ENCODE data around the gene ASTN2. TPM values are rescaled to one million over a fixed set of nuclear protein-coding genes. Genes with fewer than 3 reads are reported as not detected.
A peak's percentile ranks its signal among the peaks of the same experiment; 100 is the strongest.

ASTN2 gene
- total and polyA plus RNA-seq, 2 experiments from 2014 or later = 7.0 to 24.6 TPM

DNA sequence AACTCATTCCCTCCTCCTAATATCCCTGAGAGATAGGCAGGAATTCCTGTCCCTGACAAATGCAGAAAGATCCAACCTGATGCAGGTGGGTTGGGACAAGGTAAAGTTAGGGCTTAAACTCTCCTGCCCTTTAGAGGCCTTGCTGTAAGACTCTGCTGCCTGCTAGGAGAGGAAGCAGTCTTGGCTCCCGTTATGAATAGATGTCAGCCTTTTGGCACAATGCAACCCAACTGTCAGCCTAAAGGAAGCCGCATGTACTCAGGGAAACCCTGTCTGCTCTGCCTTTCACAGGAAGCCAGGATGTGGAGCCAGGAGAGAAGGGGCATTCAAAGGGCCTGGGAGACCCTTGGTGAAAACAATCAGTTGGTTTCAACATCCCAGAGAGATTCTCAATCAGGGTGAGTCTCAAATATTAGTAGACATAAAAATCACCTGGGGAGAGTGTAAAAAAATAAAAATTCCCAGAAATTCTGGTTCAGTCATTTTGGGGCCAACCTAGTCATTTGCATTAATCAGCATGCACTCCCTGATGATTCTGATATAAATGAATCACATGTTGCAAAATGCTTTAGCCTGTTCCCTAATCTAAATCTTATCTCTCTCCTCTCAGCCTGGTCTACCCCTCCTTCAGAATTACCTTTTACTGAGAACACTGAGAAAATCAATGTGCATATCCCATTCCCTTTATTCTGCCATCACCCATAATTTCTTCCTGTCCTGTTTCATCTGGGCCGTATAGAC lies 864.0 kb downstream of the ASTN2 start:
- H3K36me3 Mint-ChIP-seq (ENCODE audit: low read depth) = no peaks in the 10 kb centered on the region
- H2AFZ ChIP-seq = no peak overlapping the region
- no peak overlapping the region for H3K27ac ChIP-seq (ENCODE audit: low read depth)
- H3K4me2 ChIP-seq = no peak overlapping the region
- no peaks in the 10 kb centered on the region for H3K4me1 Mint-ChIP-seq
- H3K4me3 ChIP-seq = no peak overlapping the region
- no peaks in the 10 kb centered on the region for H3K79me2 ChIP-seq (replicated peaks; ENCODE audit: insufficient read depth)
- H3K27me3 ChIP-seq (ENCODE audit: insufficient read depth) = no peaks in the 10 kb centered on the region
- no peak overlapping the region for H3K27ac Mint-ChIP-seq
- H3K36me3 ChIP-seq (ENCODE audit: insufficient read depth) = no peaks in the 10 kb centered on the region
- no peaks in the 10 kb centered on the region for H3F3A ChIP-seq (replicated peaks; ENCODE audit: low read depth)
- H3K27me3 Mint-ChIP-seq (ENCODE audit: insufficient read depth, low read depth, poor library complexity) = no peaks in the 10 kb centered on the region
- DNase-seq (ENCODE audit: low spot score) (peak; percentile 24), ATAC-seq (no peak)
- no peaks in the 10 kb centered on the region for H3K4me1 ChIP-seq (ENCODE audit: insufficient read depth)
- H4K20me1 ChIP-seq (replicated peaks; ENCODE audit: insufficient read depth) = 0 out of 2 replicates have a peak, but pooled peaks cover 3% of the 10 kb centered on the region
- no peaks in the 10 kb centered on the region for H3K9me3 Mint-ChIP-seq
- TF ChIP-seq POLR2AphosphoS5 (IDR thresholded peaks at IDR 0.05; ENCODE audit: low read depth) = no peak
- TF ChIP-seq, protein P1, sequence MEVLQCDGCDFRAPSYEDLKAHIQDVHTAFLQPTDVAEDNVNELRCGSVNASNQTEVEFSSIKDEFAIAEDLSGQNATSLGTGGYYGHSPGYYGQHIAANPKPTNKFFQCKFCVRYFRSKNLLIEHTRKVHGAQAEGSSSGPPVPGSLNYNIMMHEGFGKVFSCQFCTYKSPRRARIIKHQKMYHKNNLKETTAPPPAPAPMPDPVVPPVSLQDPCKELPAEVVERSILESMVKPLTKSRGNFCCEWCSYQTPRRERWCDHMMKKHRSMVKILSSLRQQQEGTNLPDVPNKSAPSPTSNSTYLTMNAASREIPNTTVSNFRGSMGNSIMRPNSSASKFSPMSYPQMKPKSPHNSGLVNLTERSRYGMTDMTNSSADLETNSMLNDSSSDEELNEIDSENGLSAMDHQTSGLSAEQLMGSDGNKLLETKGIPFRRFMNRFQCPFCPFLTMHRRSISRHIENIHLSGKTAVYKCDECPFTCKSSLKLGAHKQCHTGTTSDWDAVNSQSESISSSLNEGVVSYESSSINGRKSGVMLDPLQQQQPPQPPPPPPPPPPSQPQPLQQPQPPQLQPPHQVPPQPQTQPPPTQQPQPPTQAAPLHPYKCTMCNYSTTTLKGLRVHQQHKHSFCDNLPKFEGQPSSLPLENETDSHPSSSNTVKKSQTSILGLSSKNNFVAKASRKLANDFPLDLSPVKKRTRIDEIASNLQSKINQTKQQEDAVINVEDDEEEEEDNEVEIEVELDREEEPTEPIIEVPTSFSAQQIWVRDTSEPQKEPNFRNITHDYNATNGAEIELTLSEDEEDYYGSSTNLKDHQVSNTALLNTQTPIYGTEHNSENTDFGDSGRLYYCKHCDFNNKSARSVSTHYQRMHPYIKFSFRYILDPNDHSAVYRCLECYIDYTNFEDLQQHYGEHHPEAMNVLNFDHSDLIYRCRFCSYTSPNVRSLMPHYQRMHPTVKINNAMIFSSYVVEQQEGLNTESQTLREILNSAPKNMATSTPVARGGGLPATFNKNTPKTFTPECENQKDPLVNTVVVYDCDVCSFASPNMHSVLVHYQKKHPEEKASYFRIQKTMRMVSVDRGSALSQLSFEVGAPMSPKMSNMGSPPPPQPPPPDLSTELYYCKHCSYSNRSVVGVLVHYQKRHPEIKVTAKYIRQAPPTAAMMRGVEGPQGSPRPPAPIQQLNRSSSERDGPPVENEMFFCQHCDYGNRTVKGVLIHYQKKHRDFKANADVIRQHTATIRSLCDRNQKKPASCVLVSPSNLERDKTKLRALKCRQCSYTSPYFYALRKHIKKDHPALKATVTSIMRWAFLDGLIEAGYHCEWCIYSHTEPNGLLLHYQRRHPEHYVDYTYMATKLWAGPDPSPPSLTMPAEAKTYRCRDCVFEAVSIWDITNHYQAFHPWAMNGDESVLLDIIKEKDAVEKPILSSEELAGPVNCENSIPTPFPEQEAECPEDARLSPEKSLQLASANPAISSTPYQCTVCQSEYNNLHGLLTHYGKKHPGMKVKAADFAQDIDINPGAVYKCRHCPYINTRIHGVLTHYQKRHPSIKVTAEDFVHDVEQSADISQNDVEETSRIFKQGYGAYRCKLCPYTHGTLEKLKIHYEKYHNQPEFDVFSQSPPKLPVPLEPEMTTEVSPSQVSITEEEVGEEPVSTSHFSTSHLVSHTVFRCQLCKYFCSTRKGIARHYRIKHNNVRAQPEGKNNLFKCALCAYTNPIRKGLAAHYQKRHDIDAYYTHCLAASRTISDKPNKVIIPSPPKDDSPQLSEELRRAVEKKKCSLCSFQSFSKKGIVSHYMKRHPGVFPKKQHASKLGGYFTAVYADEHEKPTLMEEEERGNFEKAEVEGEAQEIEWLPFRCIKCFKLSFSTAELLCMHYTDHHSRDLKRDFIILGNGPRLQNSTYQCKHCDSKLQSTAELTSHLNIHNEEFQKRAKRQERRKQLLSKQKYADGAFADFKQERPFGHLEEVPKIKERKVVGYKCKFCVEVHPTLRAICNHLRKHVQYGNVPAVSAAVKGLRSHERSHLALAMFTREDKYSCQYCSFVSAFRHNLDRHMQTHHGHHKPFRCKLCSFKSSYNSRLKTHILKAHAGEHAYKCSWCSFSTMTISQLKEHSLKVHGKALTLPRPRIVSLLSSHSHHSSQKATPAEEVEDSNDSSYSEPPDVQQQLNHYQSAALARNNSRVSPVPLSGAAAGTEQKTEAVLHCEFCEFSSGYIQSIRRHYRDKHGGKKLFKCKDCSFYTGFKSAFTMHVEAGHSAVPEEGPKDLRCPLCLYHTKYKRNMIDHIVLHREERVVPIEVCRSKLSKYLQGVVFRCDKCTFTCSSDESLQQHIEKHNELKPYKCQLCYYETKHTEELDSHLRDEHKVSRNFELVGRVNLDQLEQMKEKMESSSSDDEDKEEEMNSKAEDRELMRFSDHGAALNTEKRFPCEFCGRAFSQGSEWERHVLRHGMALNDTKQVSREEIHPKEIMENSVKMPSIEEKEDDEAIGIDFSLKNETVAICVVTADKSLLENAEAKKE (CRISPR knock-in tag; IDR thresholded peaks at IDR 0.05) = no peak
- TF ChIP-seq, protein P2, sequence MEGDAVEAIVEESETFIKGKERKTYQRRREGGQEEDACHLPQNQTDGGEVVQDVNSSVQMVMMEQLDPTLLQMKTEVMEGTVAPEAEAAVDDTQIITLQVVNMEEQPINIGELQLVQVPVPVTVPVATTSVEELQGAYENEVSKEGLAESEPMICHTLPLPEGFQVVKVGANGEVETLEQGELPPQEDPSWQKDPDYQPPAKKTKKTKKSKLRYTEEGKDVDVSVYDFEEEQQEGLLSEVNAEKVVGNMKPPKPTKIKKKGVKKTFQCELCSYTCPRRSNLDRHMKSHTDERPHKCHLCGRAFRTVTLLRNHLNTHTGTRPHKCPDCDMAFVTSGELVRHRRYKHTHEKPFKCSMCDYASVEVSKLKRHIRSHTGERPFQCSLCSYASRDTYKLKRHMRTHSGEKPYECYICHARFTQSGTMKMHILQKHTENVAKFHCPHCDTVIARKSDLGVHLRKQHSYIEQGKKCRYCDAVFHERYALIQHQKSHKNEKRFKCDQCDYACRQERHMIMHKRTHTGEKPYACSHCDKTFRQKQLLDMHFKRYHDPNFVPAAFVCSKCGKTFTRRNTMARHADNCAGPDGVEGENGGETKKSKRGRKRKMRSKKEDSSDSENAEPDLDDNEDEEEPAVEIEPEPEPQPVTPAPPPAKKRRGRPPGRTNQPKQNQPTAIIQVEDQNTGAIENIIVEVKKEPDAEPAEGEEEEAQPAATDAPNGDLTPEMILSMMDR (conservative IDR thresholded peaks at IDR 0.05; ENCODE audit: low read depth in 2 of 2) = no peak
- TF ChIP-seq ZNF114 (CRISPR knock-in tag; IDR thresholded peaks at IDR 0.05) = no peak
- TF ChIP-seq, protein P3, sequence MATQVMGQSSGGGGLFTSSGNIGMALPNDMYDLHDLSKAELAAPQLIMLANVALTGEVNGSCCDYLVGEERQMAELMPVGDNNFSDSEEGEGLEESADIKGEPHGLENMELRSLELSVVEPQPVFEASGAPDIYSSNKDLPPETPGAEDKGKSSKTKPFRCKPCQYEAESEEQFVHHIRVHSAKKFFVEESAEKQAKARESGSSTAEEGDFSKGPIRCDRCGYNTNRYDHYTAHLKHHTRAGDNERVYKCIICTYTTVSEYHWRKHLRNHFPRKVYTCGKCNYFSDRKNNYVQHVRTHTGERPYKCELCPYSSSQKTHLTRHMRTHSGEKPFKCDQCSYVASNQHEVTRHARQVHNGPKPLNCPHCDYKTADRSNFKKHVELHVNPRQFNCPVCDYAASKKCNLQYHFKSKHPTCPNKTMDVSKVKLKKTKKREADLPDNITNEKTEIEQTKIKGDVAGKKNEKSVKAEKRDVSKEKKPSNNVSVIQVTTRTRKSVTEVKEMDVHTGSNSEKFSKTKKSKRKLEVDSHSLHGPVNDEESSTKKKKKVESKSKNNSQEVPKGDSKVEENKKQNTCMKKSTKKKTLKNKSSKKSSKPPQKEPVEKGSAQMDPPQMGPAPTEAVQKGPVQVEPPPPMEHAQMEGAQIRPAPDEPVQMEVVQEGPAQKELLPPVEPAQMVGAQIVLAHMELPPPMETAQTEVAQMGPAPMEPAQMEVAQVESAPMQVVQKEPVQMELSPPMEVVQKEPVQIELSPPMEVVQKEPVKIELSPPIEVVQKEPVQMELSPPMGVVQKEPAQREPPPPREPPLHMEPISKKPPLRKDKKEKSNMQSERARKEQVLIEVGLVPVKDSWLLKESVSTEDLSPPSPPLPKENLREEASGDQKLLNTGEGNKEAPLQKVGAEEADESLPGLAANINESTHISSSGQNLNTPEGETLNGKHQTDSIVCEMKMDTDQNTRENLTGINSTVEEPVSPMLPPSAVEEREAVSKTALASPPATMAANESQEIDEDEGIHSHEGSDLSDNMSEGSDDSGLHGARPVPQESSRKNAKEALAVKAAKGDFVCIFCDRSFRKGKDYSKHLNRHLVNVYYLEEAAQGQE (IDR thresholded peaks at IDR 0.05; ENCODE audit: unreplicated experiment) = no peak
- TF ChIP-seq, protein P4, sequence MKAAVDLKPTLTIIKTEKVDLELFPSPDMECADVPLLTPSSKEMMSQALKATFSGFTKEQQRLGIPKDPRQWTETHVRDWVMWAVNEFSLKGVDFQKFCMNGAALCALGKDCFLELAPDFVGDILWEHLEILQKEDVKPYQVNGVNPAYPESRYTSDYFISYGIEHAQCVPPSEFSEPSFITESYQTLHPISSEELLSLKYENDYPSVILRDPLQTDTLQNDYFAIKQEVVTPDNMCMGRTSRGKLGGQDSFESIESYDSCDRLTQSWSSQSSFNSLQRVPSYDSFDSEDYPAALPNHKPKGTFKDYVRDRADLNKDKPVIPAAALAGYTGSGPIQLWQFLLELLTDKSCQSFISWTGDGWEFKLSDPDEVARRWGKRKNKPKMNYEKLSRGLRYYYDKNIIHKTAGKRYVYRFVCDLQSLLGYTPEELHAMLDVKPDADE (IDR thresholded peaks at IDR 0.05) = no peak
- TF ChIP-seq NANOG (IDR thresholded peaks at IDR 0.05; ENCODE audit: borderline replicate concordance) = no peak
- no peak for TF ChIP-seq ZNF331 (CRISPR knock-in tag; IDR thresholded peaks at IDR 0.05; ENCODE audit: low read depth)
- TF ChIP-seq CREB1 (CRISPR knock-in tag; IDR thresholded peaks at IDR 0.05; ENCODE audit: low read depth) = no peak
- no peak for TF ChIP-seq EZH2phosphoT487 (IDR thresholded peaks at IDR 0.05; ENCODE audit: unreplicated experiment)
- TF ChIP-seq EZH2 (IDR thresholded peaks at IDR 0.05; ENCODE audit: low read depth, unreplicated experiment) = no peak
- no peak for TF ChIP-seq STAT1 (IDR thresholded peaks at IDR 0.05; ENCODE audit: unreplicated experiment)
- no peak for TF ChIP-seq JUNB (IDR thresholded peaks at IDR 0.05; ENCODE audit: unreplicated experiment)
- no peaks in the 10 kb centered on the region for H3K9me2 ChIP-seq (ENCODE audit: insufficient read depth)
- H3K4me3 Mint-ChIP-seq = no peak overlapping the region

Data from GM23338 (cell line).